Measurements from ENCODE around the gene DNAH11.

The DNAH11 gene

GRCh38 chr7:21777921-21778320, 235.1 kb downstream of the DNAH11 start:
- no peak for TF ChIP-seq EP300 (IDR thresholded peaks at IDR 0.05; ENCODE audit: borderline replicate concordance)
- TF ChIP-seq ZBTB7A (IDR thresholded peaks at IDR 0.05; ENCODE audit: low read depth): no peak
- TF ChIP-seq YY1 (IDR thresholded peaks at IDR 0.05; ENCODE audit: low read depth): no peak
- TF ChIP-seq EGR1 (IDR thresholded peaks at IDR 0.05): no peak

- TF ChIP-seq CREB1 (IDR thresholded peaks at IDR 0.05; ENCODE audit: low read depth) (no peak), EP300 (IDR thresholded peaks at IDR 0.05; ENCODE audit: borderline replicate concordance) (no peak), NFIC (IDR thresholded peaks at IDR 0.05) (no peak), USF1 (IDR thresholded peaks at IDR 0.05) (no peak), FOXM1 (IDR thresholded peaks at IDR 0.05; ENCODE audit: borderline replicate concordance, low read depth) (no peak), ZBTB7A (IDR thresholded peaks at IDR 0.05; ENCODE audit: low read depth) (no peak), TAF1 (IDR thresholded peaks at IDR 0.05; ENCODE audit: low read depth) (no peak), TCF12 (IDR thresholded peaks at IDR 0.05; ENCODE audit: low read depth) (no peak), TEAD4 (IDR thresholded peaks at IDR 0.05) (no peak), EGR1 (IDR thresholded peaks at IDR 0.05) (no peak), CEBPB (IDR thresholded peaks at IDR 0.05) (no peak), REST (IDR thresholded peaks at IDR 0.05; ENCODE audit: low read depth) (no peak), RAD21 (IDR thresholded peaks at IDR 0.05; ENCODE audit: low read depth) (no peak), YY1 (IDR thresholded peaks at IDR 0.05; ENCODE audit: low read depth) (no peak)
- TF ChIP-seq, protein P1, sequence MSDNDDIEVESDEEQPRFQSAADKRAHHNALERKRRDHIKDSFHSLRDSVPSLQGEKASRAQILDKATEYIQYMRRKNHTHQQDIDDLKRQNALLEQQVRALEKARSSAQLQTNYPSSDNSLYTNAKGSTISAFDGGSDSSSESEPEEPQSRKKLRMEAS (IDR thresholded peaks at IDR 0.05): no peak
Measured at GRCh38 chr7:21778953-21779352, 236.1 kb downstream of the DNAH11 start.

DNA sequence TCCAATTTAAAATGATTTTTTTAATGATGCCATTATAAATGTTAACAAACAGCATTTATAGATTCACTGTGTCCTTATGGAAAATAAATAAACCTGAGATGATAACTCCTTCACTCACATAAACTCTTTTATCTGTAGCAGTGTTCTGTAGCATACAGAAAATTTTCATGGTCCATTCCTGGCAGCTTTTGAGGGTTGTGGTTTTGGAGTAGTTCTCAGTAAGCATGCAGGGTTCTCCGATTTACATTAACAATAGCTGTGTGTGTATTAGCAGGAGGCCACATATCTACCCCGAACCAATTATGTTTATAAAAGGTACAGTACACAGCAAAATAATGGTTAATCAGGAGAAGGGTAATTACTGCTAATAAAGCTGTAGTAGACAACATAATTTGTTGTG, 240.2 kb downstream of the DNAH11 start:
- TF ChIP-seq TEAD4 (IDR thresholded peaks at IDR 0.05): no peak
- TF ChIP-seq ZBTB7A (IDR thresholded peaks at IDR 0.05; ENCODE audit: low read depth): no peak
- TF ChIP-seq EP300 (IDR thresholded peaks at IDR 0.05; ENCODE audit: borderline replicate concordance): no peak
- TF ChIP-seq EGR1 (IDR thresholded peaks at IDR 0.05): no peak
- no peak for TF ChIP-seq YY1 (IDR thresholded peaks at IDR 0.05; ENCODE audit: low read depth)
- no peak for TF ChIP-seq REST (IDR thresholded peaks at IDR 0.05; ENCODE audit: low read depth)
- TF ChIP-seq TAF1 (IDR thresholded peaks at IDR 0.05; ENCODE audit: low read depth): no peak
- TF ChIP-seq, protein P1 (IDR thresholded peaks at IDR 0.05): no peak
- TF ChIP-seq TCF12 (IDR thresholded peaks at IDR 0.05; ENCODE audit: low read depth): no peak
- TF ChIP-seq CREB1 (IDR thresholded peaks at IDR 0.05; ENCODE audit: low read depth): no peak
- no peak for TF ChIP-seq RAD21 (IDR thresholded peaks at IDR 0.05; ENCODE audit: low read depth)
- TF ChIP-seq NFIC (IDR thresholded peaks at IDR 0.05): no peak
- TF ChIP-seq FOXM1 (IDR thresholded peaks at IDR 0.05; ENCODE audit: borderline replicate concordance, low read depth): no peak
- no peak for TF ChIP-seq CEBPB (IDR thresholded peaks at IDR 0.05)
- TF ChIP-seq USF1 (IDR thresholded peaks at IDR 0.05): no peak

GRCh38 chr7:21784989-21785388, 242.2 kb downstream of the DNAH11 start:
- TF ChIP-seq NFIC (IDR thresholded peaks at IDR 0.05) (no peak), REST (IDR thresholded peaks at IDR 0.05; ENCODE audit: low read depth) (no peak), YY1 (IDR thresholded peaks at IDR 0.05; ENCODE audit: low read depth) (no peak), TAF1 (IDR thresholded peaks at IDR 0.05; ENCODE audit: low read depth) (no peak), TCF12 (IDR thresholded peaks at IDR 0.05; ENCODE audit: low read depth) (no peak), FOXM1 (IDR thresholded peaks at IDR 0.05; ENCODE audit: borderline replicate concordance, low read depth) (no peak), CREB1 (IDR thresholded peaks at IDR 0.05; ENCODE audit: low read depth) (no peak), EGR1 (IDR thresholded peaks at IDR 0.05) (no peak), CEBPB (IDR thresholded peaks at IDR 0.05) (no peak), EP300 (IDR thresholded peaks at IDR 0.05; ENCODE audit: borderline replicate concordance) (no peak), RAD21 (IDR thresholded peaks at IDR 0.05; ENCODE audit: low read depth) (no peak), ZBTB7A (IDR thresholded peaks at IDR 0.05; ENCODE audit: low read depth) (no peak), USF1 (IDR thresholded peaks at IDR 0.05) (no peak)
- TF ChIP-seq, protein P1 (IDR thresholded peaks at IDR 0.05): no peak

All from Ishikawa (cell line).